IPS-18c (cell line): ENCODE data around the gene FATE1.

ENCODE experiments used
- H3K4me3 ChIP-seq: 2 replicates; pipeline ENCODE4 v1.7.0; 2013; ENCODE audit warnings: low read depth, mild to moderate bottlenecking, low read length, moderate library complexity; ENCODE audit not compliant: insufficient read depth
- H3K9me3 ChIP-seq: one replicate; pipeline ENCODE4 v1.6.1; 2013; ENCODE audit warnings: mild to moderate bottlenecking, low read length, moderate library complexity; ENCODE audit not compliant: control insufficient read depth, insufficient read depth

FATE1 gene

GRCh38 chrX:151727346-151727745 is 11.5 kb downstream of the FATE1 start:
- H3K9me3 ChIP-seq: peaks cover 10% of the 10 kb centered on the region

GRCh38 chrX:151729056-151729725 is 13.4 kb downstream of the FATE1 start:
- H3K9me3 ChIP-seq: peaks cover 6% of the 10 kb centered on the region

More at GRCh38 chrX:151727346-151727745, 11.5 kb downstream of the FATE1 start:
- H3K4me3 ChIP-seq: no peak overlapping the region

DNA sequence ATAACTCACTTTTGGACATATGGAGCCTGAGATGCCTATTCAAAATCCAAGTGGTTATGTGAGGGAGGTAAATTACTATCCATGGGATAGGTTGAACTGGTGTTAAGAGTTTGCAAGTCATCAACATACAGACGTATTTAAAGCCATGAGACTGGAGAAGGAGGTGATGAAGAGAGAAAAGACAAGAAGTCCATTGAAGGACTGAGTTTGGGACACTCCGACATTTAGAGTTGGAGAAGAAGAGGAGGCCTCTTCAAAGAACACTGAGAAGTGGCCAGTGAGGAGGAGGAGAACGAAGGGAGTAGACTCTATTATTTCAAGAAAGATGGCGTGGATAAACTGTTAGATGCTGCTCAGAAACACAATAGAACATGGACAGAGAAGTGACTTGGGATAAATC is 18.6 kb downstream of the FATE1 start, which contains the start of gene CNGA2:
CNGA2 (plus strand) TSS at position 301 of the 400 bp plus-strand sequence. CDS start 3,738 bp downstream, outside the sequence.
- Histone ChIP-seq H3K9me3 (peaks cover 2% of the 10 kb centered on the region), H3K4me3 (no peak within 1 kb of the TSS)

More at GRCh38 chrX:151729056-151729725, 13.4 kb downstream of the FATE1 start:
- no peak overlapping the region for H3K4me3 ChIP-seq

DNA sequence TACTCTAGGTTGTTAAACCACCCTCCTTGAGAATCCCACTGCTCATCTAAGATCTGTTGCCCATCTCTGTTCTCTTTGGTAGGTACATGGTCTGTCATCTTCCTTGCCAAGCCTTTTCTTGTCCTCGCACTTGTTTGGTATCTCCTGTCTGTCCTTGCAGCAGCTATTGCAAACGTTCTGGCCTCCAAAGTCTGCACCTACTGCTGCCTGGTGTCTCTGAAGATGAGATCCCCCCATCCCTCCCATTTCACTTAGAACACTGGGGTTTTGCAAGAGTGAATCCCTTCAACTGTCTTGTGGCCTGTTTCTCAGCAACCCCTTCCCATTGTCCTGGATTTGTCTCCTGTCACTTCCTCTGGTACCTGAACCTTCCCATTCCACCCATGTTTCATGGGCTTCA is 19.4 kb downstream of the FATE1 start:
- no peak overlapping the region for H3K4me3 ChIP-seq
- peaks cover 2% of the 10 kb centered on the region for H3K9me3 ChIP-seq

DNA sequence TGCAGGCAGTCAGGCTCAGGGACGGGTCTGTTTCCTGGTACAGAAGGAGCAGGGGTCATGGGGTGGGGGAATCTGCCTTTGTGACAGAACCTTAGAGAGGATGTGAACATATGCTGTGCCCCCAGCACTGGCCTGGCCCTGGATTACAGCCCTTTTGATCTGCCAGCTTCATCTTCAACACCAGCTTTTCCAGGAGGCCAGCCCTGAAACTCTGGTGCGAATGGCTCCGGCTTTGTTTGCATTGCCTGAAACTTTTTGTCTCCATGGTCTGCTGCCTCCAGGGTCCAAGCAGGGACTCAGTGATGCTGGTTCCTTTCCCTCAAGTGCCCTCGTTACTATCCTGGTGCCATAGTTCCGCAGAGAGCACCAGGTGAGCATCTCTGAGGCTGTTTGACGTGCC is 20.9 kb downstream of the FATE1 start:
- Histone ChIP-seq H3K9me3 (peaks cover 6% of the 10 kb centered on the region), H3K4me3 (no peak overlapping the region)

- H3K4me3 ChIP-seq: no peak overlapping the region
- H3K9me3 ChIP-seq: peaks cover 6% of the 10 kb centered on the region
These were observed 21.7 kb downstream of the FATE1 start for GRCh38 chrX:151737494-151737893.

- Histone ChIP-seq H3K9me3 (peaks cover 8% of the 10 kb centered on the region), H3K4me3 (no peak overlapping the region)
These were observed 22.9 kb downstream of the FATE1 start for GRCh38 chrX:151738751-151739150.

DNA sequence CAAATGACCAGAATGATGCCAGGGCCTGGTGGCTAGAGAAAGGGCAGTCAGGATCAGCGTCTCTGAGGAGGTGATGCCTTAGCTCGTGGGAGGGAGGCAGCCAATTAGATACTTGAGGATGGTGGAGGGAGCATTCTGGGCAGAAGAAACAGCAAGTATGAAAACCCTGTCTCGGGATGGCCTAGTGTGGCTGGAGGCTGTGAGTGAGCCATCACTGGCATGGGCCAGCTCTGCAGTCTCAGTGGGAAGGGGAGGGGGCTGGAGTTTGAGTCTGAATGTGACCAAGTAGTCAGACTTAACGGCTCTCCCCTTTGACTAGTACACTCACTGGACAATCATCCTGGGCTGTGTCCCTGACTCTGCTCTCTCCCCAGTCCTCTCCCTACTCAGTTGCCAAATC is 25.8 kb downstream of the FATE1 start:
- no peak overlapping the region for H3K4me3 ChIP-seq
- peaks cover 6% of the 10 kb centered on the region for H3K9me3 ChIP-seq

- peaks cover 6% of the 10 kb centered on the region for H3K9me3 ChIP-seq
- H3K4me3 ChIP-seq: no peak overlapping the region
These were observed 26.5 kb downstream of the FATE1 start for GRCh38 chrX:151742311-151742710.

DNA sequence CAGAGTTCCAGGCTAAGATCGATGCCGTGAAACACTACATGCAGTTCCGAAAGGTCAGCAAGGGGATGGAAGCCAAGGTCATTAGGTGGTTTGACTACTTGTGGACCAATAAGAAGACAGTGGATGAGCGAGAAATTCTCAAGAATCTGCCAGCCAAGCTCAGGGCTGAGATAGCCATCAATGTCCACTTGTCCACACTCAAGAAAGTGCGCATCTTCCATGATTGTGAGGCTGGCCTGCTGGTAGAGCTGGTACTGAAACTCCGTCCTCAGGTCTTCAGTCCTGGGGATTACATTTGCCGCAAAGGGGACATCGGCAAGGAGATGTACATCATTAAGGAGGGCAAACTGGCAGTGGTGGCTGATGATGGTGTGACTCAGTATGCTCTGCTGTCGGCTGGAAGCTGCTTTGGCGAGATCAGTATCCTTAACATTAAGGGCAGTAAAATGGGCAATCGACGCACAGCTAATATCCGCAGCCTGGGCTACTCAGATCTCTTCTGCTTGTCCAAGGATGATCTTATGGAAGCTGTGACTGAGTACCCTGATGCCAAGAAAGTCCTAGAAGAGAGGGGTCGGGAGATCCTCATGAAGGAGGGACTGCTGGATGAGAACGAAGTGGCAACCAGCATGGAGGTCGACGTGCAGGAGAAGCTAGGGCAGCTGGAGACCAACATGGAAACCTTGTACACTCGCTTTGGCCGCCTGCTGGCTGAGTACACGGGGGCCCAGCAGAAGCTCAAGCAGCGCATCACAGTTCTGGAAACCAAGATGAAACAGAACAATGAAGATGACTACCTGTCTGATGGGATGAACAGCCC is 28.0 kb downstream of the FATE1 start:
- Histone ChIP-seq H3K4me3 (no peak overlapping the region), H3K9me3 (peaks cover 6% of the 10 kb centered on the region)

- Histone ChIP-seq H3K9me3 (peaks cover 10% of the 10 kb centered on the region), H3K4me3 (no peak overlapping the region)
These were observed 29.8 kb downstream of the FATE1 start for GRCh38 chrX:151745651-151746050.

DNA sequence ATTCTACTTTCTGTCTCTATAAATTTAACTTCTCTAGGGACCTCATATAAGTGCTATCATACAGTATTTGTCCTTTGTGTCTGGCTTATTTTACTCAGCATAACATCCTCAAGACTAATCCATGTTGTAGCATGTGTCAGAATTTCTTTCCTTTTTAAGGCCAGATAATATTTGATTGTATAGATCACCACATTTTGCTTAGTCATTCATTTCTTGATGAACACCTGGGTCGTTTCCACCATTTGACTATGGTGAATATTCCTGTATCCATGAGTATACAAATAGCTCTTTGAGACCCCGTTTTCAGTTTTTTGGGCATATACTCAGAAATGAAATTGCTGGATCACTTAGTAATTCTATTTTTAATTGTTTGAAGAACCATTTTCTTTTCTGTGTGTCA is 30.7 kb downstream of the FATE1 start:
- no peak overlapping the region for H3K4me3 ChIP-seq
- peaks cover 12% of the 10 kb centered on the region for H3K9me3 ChIP-seq

DNA sequence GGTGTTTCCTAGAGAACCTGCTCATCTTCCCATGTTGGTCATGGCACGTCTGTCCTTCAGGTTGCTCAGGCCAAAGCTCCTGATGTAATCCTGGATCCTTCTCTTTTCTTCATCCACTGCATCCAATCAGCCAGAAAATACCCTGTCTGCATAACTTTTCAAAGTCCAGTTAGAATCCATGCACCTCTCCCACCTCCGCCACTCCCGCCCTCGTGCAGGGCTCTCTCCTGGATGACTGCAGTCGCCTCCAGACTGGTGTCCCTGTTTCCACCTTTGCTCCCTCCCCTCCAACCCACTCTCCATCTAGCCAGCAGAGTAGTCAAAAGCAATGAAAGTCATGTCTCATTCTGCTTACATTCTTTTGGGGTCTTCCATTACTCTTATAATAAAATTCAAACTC is 34.7 kb downstream of the FATE1 start:
- H3K9me3 ChIP-seq: peaks cover 15% of the 10 kb centered on the region

GRCh38 chrX:151752847-151753246 is 37.0 kb downstream of the FATE1 start:
- Histone ChIP-seq H3K4me3 (no peak overlapping the region), H3K9me3 (peaks cover 28% of the 10 kb centered on the region)

More for the DNA sequence above, 34.7 kb downstream of the FATE1 start:
- no peak overlapping the region for H3K4me3 ChIP-seq

GRCh38 chrX:151753313-151754046 is 37.6 kb downstream of the FATE1 start:
- H3K4me3 ChIP-seq: no peak overlapping the region; the same call in 1 of the 2 replicates
- peaks cover 29% of the 10 kb centered on the region for H3K9me3 ChIP-seq

GRCh38 chrX:151754047-151754429 is 38.2 kb downstream of the FATE1 start:
- Histone ChIP-seq H3K9me3 (peaks cover 29% of the 10 kb centered on the region), H3K4me3 (no peak overlapping the region; the same call in 1 of the 2 replicates)

DNA sequence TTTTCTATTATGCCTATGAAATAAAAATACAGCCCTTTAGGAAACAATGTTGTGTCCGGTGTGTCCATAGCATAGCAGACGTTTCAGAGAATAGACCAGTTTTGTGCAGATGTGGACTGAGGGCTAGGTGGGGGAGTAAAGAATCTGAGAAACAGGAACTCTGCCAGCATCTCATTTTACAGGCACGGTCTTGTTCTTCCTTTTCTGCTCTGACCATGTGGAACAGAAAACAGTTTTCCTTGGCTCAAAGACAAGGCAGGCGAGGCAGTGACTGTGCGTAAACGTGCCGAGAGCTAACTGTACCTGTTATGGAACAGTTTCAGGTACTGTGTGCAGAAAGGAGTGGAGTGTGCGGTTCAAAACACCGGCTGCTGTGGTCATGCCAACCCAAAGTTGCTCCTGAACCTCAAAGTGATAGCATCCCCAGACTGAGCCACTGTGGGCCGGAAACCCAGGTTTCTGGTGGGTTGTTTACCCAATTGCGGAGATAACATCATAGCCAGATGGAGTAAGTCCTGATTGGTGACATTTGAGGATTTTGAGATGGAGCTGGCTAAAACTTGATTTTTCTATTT is 38.9 kb downstream of the FATE1 start:
- Histone ChIP-seq H3K9me3 (peaks cover 32% of the 10 kb centered on the region), H3K4me3 (no peak overlapping the region)
